ENCODE results near the gene CTXN2. TPM values are rescaled to one million over a fixed set of nuclear protein-coding genes. Genes with fewer than 3 reads are reported as not detected.

Gene CTXN2
- total and polyA plus RNA-seq, 2 of the 13 experiments (the other 11 are each of a cell fraction or from before 2014, with no cell fraction given): not detected

DNA sequence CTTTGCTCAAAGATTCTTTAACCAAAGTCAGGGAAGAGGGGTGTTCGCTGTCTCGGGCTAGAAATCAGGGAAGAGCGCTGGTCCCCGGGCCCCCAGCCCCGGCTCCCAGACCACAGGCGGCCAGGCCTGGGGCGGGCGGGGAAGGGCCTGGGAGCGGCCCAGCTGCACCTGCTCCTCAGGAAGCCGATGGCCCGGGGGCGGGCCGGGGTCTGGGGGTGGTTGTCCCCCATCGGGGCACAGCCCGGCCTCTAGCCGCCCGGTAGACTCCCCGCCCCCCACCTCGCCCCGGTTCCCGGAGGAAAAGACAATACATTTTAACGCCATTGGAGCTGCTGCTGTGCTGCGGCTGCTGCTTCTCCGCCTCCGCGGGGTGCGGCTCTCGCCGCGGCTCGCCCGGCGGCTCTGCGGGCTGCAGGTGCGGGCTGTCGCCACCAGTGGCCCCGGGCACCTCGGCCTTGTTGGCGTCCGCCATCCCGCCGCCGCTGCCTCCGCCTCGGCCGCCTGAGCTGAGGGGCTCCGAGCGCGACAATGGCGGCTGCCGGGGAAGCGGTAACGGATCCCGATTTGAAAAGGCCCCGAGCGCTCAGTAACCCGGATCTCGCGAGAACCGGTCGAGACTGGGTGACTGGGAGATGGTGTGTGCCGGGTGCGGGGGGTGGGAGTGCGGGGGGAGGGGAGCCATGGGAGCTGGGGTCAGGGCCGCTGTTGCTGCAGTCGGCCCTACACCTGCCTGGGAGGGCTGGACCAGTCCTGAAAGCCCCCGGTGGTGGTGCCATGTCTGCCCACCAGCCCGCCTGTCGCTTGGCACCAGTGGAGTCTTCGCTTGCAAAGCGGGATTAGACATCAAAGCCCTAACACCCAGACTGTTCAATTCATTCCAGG is 13.5 kb upstream of the CTXN2 start, which contains the start of gene MYEF2 (continued):
- TF ChIP-seq, protein P1, sequence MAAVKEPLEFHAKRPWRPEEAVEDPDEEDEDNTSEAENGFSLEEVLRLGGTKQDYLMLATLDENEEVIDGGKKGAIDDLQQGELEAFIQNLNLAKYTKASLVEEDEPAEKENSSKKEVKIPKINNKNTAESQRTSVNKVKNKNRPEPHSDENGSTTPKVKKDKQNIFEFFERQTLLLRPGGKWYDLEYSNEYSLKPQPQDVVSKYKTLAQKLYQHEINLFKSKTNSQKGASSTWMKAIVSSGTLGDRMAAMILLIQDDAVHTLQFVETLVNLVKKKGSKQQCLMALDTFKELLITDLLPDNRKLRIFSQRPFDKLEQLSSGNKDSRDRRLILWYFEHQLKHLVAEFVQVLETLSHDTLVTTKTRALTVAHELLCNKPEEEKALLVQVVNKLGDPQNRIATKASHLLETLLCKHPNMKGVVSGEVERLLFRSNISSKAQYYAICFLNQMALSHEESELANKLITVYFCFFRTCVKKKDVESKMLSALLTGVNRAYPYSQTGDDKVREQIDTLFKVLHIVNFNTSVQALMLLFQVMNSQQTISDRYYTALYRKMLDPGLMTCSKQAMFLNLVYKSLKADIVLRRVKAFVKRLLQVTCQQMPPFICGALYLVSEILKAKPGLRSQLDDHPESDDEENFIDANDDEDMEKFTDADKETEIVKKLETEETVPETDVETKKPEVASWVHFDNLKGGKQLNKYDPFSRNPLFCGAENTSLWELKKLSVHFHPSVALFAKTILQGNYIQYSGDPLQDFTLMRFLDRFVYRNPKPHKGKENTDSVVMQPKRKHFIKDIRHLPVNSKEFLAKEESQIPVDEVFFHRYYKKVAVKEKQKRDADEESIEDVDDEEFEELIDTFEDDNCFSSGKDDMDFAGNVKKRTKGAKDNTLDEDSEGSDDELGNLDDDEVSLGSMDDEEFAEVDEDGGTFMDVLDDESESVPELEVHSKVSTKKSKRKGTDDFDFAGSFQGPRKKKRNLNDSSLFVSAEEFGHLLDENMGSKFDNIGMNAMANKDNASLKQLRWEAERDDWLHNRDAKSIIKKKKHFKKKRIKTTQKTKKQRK (IDR thresholded peaks at IDR 0.05; ENCODE audit: low read length): no peak
- TF ChIP-seq, protein P2, sequence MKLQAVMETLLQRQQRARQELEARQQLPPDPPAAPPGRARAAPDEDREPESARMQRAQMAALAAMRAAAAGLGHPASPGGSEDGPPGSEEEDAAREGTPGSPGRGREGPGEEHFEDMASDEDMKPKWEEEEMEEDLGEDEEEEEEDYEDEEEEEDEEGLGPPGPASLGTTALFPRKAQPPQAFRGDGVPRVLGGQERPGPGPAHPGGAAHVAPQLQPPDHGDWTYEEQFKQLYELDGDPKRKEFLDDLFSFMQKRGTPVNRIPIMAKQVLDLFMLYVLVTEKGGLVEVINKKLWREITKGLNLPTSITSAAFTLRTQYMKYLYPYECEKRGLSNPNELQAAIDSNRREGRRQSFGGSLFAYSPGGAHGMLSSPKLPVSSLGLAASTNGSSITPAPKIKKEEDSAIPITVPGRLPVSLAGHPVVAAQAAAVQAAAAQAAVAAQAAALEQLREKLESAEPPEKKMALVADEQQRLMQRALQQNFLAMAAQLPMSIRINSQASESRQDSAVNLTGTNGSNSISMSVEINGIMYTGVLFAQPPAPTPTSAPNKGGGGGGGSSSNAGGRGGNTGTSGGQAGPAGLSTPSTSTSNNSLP (IDR thresholded peaks at IDR 0.05; ENCODE audit: low read depth, low read length): no peak
- no peak for TF ChIP-seq HOXA5 (CRISPR knock-in tag; IDR thresholded peaks at IDR 0.05)
- TF ChIP-seq, protein P3, sequence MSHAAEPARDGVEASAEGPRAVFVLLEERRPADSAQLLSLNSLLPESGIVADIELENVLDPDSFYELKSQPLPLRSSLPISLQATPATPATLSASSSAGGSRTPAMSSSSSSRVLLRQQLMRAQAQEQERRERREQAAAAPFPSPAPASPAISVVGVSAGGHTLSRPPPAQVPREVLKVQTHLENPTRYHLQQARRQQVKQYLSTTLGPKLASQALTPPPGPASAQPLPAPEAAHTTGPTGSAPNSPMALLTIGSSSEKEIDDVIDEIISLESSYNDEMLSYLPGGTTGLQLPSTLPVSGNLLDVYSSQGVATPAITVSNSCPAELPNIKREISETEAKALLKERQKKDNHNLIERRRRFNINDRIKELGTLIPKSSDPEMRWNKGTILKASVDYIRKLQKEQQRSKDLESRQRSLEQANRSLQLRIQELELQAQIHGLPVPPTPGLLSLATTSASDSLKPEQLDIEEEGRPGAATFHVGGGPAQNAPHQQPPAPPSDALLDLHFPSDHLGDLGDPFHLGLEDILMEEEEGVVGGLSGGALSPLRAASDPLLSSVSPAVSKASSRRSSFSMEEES (CRISPR knock-in tag; IDR thresholded peaks at IDR 0.05): no peak
- TF ChIP-seq, protein P4, sequence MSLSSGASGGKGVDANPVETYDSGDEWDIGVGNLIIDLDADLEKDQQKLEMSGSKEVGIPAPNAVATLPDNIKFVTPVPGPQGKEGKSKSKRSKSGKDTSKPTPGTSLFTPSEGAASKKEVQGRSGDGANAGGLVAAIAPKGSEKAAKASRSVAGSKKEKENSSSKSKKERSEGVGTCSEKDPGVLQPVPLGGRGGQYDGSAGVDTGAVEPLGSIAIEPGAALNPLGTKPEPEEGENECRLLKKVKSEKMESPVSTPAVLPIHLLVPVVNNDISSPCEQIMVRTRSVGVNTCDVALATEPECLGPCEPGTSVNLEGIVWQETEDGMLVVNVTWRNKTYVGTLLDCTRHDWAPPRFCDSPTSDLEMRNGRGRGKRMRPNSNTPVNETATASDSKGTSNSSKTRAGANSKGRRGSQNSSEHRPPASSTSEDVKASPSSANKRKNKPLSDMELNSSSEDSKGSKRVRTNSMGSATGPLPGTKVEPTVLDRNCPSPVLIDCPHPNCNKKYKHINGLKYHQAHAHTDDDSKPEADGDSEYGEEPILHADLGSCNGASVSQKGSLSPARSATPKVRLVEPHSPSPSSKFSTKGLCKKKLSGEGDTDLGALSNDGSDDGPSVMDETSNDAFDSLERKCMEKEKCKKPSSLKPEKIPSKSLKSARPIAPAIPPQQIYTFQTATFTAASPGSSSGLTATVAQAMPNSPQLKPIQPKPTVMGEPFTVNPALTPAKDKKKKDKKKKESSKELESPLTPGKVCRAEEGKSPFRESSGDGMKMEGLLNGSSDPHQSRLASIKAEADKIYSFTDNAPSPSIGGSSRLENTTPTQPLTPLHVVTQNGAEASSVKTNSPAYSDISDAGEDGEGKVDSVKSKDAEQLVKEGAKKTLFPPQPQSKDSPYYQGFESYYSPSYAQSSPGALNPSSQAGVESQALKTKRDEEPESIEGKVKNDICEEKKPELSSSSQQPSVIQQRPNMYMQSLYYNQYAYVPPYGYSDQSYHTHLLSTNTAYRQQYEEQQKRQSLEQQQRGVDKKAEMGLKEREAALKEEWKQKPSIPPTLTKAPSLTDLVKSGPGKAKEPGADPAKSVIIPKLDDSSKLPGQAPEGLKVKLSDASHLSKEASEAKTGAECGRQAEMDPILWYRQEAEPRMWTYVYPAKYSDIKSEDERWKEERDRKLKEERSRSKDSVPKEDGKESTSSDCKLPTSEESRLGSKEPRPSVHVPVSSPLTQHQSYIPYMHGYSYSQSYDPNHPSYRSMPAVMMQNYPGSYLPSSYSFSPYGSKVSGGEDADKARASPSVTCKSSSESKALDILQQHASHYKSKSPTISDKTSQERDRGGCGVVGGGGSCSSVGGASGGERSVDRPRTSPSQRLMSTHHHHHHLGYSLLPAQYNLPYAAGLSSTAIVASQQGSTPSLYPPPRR (CRISPR knock-in tag; IDR thresholded peaks at IDR 0.05; ENCODE audit: borderline replicate concordance): no peak
- TF ChIP-seq, protein P5, sequence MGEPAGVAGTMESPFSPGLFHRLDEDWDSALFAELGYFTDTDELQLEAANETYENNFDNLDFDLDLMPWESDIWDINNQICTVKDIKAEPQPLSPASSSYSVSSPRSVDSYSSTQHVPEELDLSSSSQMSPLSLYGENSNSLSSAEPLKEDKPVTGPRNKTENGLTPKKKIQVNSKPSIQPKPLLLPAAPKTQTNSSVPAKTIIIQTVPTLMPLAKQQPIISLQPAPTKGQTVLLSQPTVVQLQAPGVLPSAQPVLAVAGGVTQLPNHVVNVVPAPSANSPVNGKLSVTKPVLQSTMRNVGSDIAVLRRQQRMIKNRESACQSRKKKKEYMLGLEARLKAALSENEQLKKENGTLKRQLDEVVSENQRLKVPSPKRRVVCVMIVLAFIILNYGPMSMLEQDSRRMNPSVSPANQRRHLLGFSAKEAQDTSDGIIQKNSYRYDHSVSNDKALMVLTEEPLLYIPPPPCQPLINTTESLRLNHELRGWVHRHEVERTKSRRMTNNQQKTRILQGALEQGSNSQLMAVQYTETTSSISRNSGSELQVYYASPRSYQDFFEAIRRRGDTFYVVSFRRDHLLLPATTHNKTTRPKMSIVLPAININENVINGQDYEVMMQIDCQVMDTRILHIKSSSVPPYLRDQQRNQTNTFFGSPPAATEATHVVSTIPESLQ (CRISPR knock-in tag; conservative IDR thresholded peaks at IDR 0.05): no peak
- TF ChIP-seq ZNF737 (CRISPR knock-in tag; IDR thresholded peaks at IDR 0.05; ENCODE audit: borderline replicate concordance): no peak
- TF ChIP-seq ATF1 (CRISPR knock-in tag; IDR thresholded peaks at IDR 0.05): no peak
- TF ChIP-seq ZNF333 (CRISPR knock-in tag; IDR thresholded peaks at IDR 0.05; ENCODE audit: borderline replicate concordance): no peak

Measured in HepG2 (cell line).